ENCODE data around the gene SLC66A2. TPM values are rescaled to one million over a fixed set of nuclear protein-coding genes. Genes with fewer than 3 reads are reported as not detected.
A peak's percentile ranks its signal among the peaks of the same experiment; 100 is the strongest.

SLC66A2 gene
- total RNA-seq, 2 experiments from 2014 or later, result 44.5 to 44.8 TPM

- H3K4me3 Mint-ChIP-seq, result no peak overlapping the region
- DNase-seq (peak in 1 of 14 experiments; percentile 30), ATAC-seq (ENCODE audit: poor library complexity) (no peak)
- Histone ChIP-seq H3K9me3 (ENCODE audit: control insufficient read depth in 1 of 2, insufficient read depth in 1 of 2, low read length in 2 of 2) (peaks cover 0 to 12% of the 10 kb centered on the region in 2 experiments), H3K27me3 (ENCODE audit: control insufficient read depth in 1 of 2, insufficient read depth in 2 of 2, low read length in 2 of 2) (no peaks in the 10 kb centered on the region), H3K27ac (ENCODE audit: low read depth in 1 of 2, low read length in 2 of 2) (no peak overlapping the region), H3K4me1 (ENCODE audit: insufficient read depth, low read length) (no peaks in the 10 kb centered on the region), H3K36me3 (ENCODE audit: insufficient read depth, low read length) (no peaks in the 10 kb centered on the region), H3K4me3 (ENCODE audit: low read length) (no peak overlapping the region)
- H3K36me3 Mint-ChIP-seq (ENCODE audit: low read depth), result no peaks in the 10 kb centered on the region
- H3K4me1 Mint-ChIP-seq (ENCODE audit: low read depth), result no peaks in the 10 kb centered on the region
- H3K9me3 Mint-ChIP-seq, result no peaks in the 10 kb centered on the region
- ChIA-PET CTCF (no interaction called here), POLR2A (no interaction called here)
- H3K27me3 Mint-ChIP-seq, result no peaks in the 10 kb centered on the region
- intact Hi-C loops (cut with DNase I, micrococcal nuclease), result no loop called here
- H3K27ac Mint-ChIP-seq, result no peak overlapping the region
- TF ChIP-seq CTCF (IDR thresholded peaks at IDR 0.05), result no peak
Observed at GRCh38 chr18:79869591-79870300, 81.7 kb downstream of the SLC66A2 start.

- Mint-ChIP-seq H3K9me3 (no peaks in the 10 kb centered on the region), H3K4me3 (no peak overlapping the region), H3K4me1 (ENCODE audit: low read depth) (no peaks in the 10 kb centered on the region), H3K27ac (no peak overlapping the region), H3K36me3 (ENCODE audit: low read depth) (no peaks in the 10 kb centered on the region), H3K27me3 (no peaks in the 10 kb centered on the region)
- CTCF ChIA-PET, result no interaction called here
- Histone ChIP-seq H3K36me3 (ENCODE audit: insufficient read depth, low read length) (no peaks in the 10 kb centered on the region), H3K4me1 (ENCODE audit: insufficient read depth, low read length) (no peaks in the 10 kb centered on the region), H3K9me3 (ENCODE audit: control insufficient read depth in 1 of 2, insufficient read depth in 1 of 2, low read length in 2 of 2) (peaks cover 0 to 12% of the 10 kb centered on the region in 2 experiments), H3K4me3 (ENCODE audit: low read length) (no peak overlapping the region), H3K27ac (ENCODE audit: low read depth in 1 of 2, low read length in 2 of 2) (no peak overlapping the region), H3K27me3 (ENCODE audit: control insufficient read depth in 1 of 2, insufficient read depth in 2 of 2, low read length in 2 of 2) (no peaks in the 10 kb centered on the region)
- DNase-seq (peak in 1 of 14 experiments; percentile 26), ATAC-seq (ENCODE audit: poor library complexity) (no peak)
- POLR2A ChIA-PET, result no interaction called here
- no peak for TF ChIP-seq CTCF (IDR thresholded peaks at IDR 0.05)
- intact Hi-C loops (cut with DNase I, micrococcal nuclease), result no loop called here
Observed at GRCh38 chr18:79868811-79869541, 82.5 kb downstream of the SLC66A2 start.

- Mint-ChIP-seq H3K9me3 (no peaks in the 10 kb centered on the region), H3K36me3 (ENCODE audit: low read depth) (no peaks in the 10 kb centered on the region), H3K4me3 (no peak overlapping the region), H3K27ac (no peak overlapping the region), H3K27me3 (no peaks in the 10 kb centered on the region), H3K4me1 (ENCODE audit: low read depth) (no peaks in the 10 kb centered on the region)
- no peaks in the 10 kb centered on the region for H3K27me3 ChIP-seq (ENCODE audit: control insufficient read depth in 1 of 2, insufficient read depth in 2 of 2, low read length in 2 of 2)
- H3K9me3 ChIP-seq (ENCODE audit: control insufficient read depth in 1 of 2, insufficient read depth in 1 of 2, low read length in 2 of 2), result peaks cover 0 to 11% of the 10 kb centered on the region in 2 experiments
- H3K36me3 ChIP-seq (ENCODE audit: insufficient read depth, low read length), result no peaks in the 10 kb centered on the region
- no peak for TF ChIP-seq CTCF (IDR thresholded peaks at IDR 0.05)
- no peak overlapping the region for H3K4me3 ChIP-seq (ENCODE audit: low read length)
- ATAC-seq (ENCODE audit: poor library complexity) (no peak), DNase-seq (peak in 1 of 14 experiments; percentile 23)
- no peaks in the 10 kb centered on the region for H3K4me1 ChIP-seq (ENCODE audit: insufficient read depth, low read length)
- intact Hi-C loops (cut with DNase I, micrococcal nuclease), result no loop called here
- no peak overlapping the region for H3K27ac ChIP-seq (ENCODE audit: low read depth in 1 of 2, low read length in 2 of 2)
- ChIA-PET CTCF (no interaction called here), POLR2A (no interaction called here)
Observed at GRCh38 chr18:79868168-79868784, 83.2 kb downstream of the SLC66A2 start.

Measured in CD4-positive, alpha-beta T cell (primary cell).